ENCODE measurements around the gene RIN1.

- no peak for TF ChIP-seq CTCF (IDR thresholded peaks at IDR 0.05; ENCODE audit: poor library complexity)
- no peak for TF ChIP-seq EZH2 (IDR thresholded peaks at IDR 0.05; ENCODE audit: borderline replicate concordance)
Observed at GRCh38 chr11:66289548-66290329, 46.5 kb downstream of the RIN1 start.

Data from hepatocyte (in vitro differentiated cells).